ENCODE measurements around the gene COG2.

The COG2 gene

GRCh38 chr1:230610589-230610988 is 31.7 kb upstream of the COG2 start:
- TF ChIP-seq Cebpa-rat (IDR thresholded peaks at IDR 0.05): no peak
- no peak overlapping the region for H3K4me3 ChIP-seq

GRCh38 chr1:230611128-230611877 is 31.0 kb upstream of the COG2 start:
- Histone ChIP-seq H3K36me3 (no peaks in the 10 kb centered on the region), H3K4me1 (0 out of 2 replicates have a peak, but pooled peaks cover 4% of the 10 kb centered on the region), H3K4me2 (no peak overlapping the region), H3K9ac (no peak overlapping the region), H3K27me3 (no peaks in the 10 kb centered on the region), H3K4me3 (no peak overlapping the region), H3K9me3 (no peaks in the 10 kb centered on the region), H4K20me1 (no peaks in the 10 kb centered on the region), H3K27ac (no peak overlapping the region)
- TF ChIP-seq Cebpa-rat (IDR thresholded peaks at IDR 0.05): no peak

More at GRCh38 chr1:230610589-230610988, 31.7 kb upstream of the COG2 start:
- Histone ChIP-seq H3K4me2 (no peak overlapping the region), H3K27ac (no peak overlapping the region), H4K20me1 (no peaks in the 10 kb centered on the region), H3K27me3 (no peaks in the 10 kb centered on the region), H3K4me1 (0 out of 2 replicates have a peak, but pooled peaks cover 4% of the 10 kb centered on the region), H3K36me3 (no peaks in the 10 kb centered on the region), H3K9me3 (no peaks in the 10 kb centered on the region), H3K9ac (no peak overlapping the region)

GRCh38 chr1:230611878-230612235 is 30.4 kb upstream of the COG2 start:
- no peak for TF ChIP-seq Cebpa-rat (IDR thresholded peaks at IDR 0.05)
- Histone ChIP-seq H3K9ac (no peak overlapping the region), H3K9me3 (no peaks in the 10 kb centered on the region), H3K4me2 (no peak overlapping the region), H3K4me1 (0 out of 2 replicates have a peak, but pooled peaks cover 4% of the 10 kb centered on the region), H3K36me3 (no peaks in the 10 kb centered on the region), H3K4me3 (no peak overlapping the region), H3K27ac (no peak overlapping the region), H4K20me1 (no peaks in the 10 kb centered on the region), H3K27me3 (no peaks in the 10 kb centered on the region)

DNA sequence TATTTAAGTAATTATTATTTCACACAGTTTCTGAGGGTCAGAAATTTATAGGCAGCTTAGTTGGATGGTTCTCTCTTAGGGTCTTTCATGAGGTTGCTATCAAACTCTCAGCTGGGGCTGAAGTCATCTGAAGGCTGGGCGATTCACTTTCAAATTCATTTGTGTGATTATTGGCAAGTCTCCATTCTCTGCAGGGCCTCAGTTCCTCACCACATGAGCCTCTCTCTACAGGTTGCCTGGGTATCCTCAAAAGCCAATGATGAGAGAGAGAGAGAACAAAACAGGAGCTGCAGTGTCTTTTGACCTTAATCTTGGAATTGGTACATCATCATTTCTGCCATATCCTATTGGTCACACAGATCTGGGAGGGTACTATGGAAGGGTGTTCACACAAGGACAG is 29.6 kb upstream of the COG2 start:
- Histone ChIP-seq H3K4me2 (no peak overlapping the region), H3K36me3 (no peaks in the 10 kb centered on the region), H4K20me1 (no peaks in the 10 kb centered on the region)

DNA sequence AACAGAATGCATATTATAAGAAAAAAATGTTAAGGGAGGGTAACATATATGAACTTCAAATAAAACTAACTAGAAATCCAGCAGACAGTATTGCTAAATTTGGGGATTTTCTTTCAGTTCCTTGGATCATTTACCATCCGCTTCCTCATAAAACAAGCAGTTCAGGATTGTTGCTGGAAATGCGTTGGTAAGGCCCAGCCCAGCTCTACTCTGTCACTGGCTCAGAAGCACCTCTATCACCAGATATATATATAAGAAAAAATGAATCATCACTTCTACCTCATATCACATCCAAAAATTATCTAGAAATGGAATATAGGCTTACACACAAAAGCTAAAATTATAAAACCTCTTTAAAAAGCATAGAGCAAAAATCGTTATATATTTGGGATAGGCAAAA is 28.2 kb upstream of the COG2 start:
- no peak for TF ChIP-seq Cebpa-rat (IDR thresholded peaks at IDR 0.05)
- H3K4me2 ChIP-seq: no peak overlapping the region

More for the DNA sequence above, 29.6 kb upstream of the COG2 start:
- no peak overlapping the region for H3K4me3 ChIP-seq
- no peak for TF ChIP-seq Cebpa-rat (IDR thresholded peaks at IDR 0.05)
- no peaks in the 10 kb centered on the region for H3K27me3 ChIP-seq
- no peaks in the 10 kb centered on the region for H3K9me3 ChIP-seq
- 0 out of 2 replicates have a peak, but pooled peaks cover 4% of the 10 kb centered on the region for H3K4me1 ChIP-seq
- no peak overlapping the region for H3K9ac ChIP-seq
- H3K27ac ChIP-seq: no peak overlapping the region

DNA sequence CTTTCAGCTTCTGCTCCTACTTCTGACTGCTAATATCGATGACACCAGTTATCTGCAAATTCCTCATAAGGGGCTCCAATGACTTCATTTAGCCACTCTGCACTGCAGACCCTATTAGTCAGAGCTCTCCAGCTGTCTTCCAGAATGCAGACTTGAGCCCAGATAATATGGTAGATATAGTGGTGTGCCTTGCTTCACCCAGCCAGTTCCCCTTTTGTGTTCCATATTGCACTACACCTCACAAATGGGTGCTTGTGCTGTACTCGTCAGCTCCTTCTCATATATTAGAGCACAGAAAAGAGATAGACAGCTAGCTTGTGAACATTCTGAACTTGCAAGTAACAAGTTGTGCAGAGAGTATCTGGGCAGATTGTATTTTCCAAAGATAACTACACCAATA is 23.7 kb upstream of the COG2 start:
- Histone ChIP-seq H3K27me3 (no peaks in the 10 kb centered on the region), H3K9me3 (no peaks in the 10 kb centered on the region), H4K20me1 (no peaks in the 10 kb centered on the region), H3K4me2 (no peak overlapping the region), H3K27ac (no peak overlapping the region), H3K36me3 (no peaks in the 10 kb centered on the region), H3K4me1 (no peaks in the 10 kb centered on the region), H3K9ac (no peak overlapping the region), H3K4me3 (no peak overlapping the region)
- no peak for TF ChIP-seq Cebpa-rat (IDR thresholded peaks at IDR 0.05)

More for the DNA sequence above, 28.2 kb upstream of the COG2 start:
- no peaks in the 10 kb centered on the region for H3K36me3 ChIP-seq
- no peaks in the 10 kb centered on the region for H3K27me3 ChIP-seq
- H3K4me3 ChIP-seq: no peak overlapping the region
- H3K9me3 ChIP-seq: no peaks in the 10 kb centered on the region
- H4K20me1 ChIP-seq: no peaks in the 10 kb centered on the region
- H3K27ac ChIP-seq: no peak overlapping the region
- no peak overlapping the region for H3K9ac ChIP-seq
- H3K4me1 ChIP-seq: 0 out of 2 replicates have a peak, but pooled peaks cover 2% of the 10 kb centered on the region

DNA sequence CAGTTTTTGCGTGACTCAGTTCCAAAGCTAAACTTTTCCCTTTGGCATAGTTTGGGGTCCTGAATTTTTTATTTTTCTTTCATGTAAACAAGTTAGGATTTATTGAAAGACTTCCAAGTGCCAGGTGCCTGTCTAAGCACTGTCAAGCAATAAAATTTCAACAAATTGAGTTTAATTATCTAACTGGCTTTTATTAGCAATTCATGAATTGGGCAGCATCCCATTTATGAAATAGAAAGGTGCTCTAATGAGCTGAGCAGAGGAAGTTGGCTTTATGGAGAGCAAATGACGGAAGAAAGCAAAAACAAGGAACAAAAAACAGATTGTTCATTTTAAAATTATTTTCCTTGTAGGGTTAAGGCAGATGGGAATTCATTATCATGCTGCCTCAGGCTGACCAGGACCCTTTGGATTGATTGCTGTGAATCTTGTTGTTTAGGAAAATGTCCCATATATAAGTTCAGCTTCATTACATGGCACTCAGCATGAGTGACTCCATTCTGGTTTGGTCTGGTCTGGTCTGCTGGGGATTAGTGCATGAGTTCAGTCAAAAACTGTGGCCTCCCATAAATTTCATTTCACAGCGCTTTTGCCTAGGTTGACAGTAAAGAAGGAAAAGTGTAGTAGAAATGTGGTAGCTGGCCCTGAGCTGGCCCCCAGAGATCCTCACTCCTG is 21.5 kb upstream of the COG2 start:
- H3K9me3 ChIP-seq: no peaks in the 10 kb centered on the region
- no peaks in the 10 kb centered on the region for H3K27me3 ChIP-seq
- TF ChIP-seq Cebpa-rat (IDR thresholded peaks at IDR 0.05): no peak
- H3K4me1 ChIP-seq: no peaks in the 10 kb centered on the region
- no peak overlapping the region for H3K27ac ChIP-seq
- no peaks in the 10 kb centered on the region for H3K36me3 ChIP-seq
- no peaks in the 10 kb centered on the region for H4K20me1 ChIP-seq
- no peak overlapping the region for H3K4me3 ChIP-seq
- H3K4me2 ChIP-seq: no peak overlapping the region
- no peak overlapping the region for H3K9ac ChIP-seq

DNA sequence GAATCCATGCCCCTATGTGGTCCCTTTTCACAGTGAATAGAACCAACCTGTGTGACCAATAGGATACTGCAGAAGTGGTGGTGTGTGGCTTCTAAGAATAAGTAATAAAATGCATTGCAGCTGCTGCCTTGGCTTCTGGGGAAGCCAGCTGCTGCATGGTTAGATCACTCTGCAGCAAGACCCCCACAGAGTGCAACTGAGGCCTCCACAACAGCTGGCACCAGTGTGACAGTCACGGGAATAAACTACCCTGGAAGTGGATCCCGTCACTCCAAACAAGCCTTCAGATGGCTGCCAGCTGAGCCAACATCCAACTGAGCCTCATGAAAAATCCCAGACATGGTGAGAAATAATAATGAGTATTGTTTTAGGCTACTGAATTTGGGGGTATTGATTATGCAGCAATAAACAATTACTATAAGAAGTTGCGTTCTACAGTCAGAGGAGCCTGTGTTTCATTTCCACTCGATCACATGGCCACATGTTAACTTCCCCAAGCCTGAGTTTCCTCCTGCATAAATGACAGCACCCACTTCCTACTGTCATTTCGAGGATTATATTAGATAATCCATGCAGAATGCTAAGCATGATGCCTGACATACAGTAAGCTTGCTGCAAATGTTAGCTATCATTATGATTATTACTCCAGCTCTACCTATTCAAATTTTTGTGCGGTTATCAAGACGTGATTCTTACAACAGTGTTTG is 20.8 kb upstream of the COG2 start:
- H3K9ac ChIP-seq: no peak overlapping the region
- no peak for TF ChIP-seq Cebpa-rat (IDR thresholded peaks at IDR 0.05)
- H3K4me3 ChIP-seq: no peak overlapping the region
- no peaks in the 10 kb centered on the region for H3K9me3 ChIP-seq
- no peak overlapping the region for H3K4me2 ChIP-seq
- no peaks in the 10 kb centered on the region for H4K20me1 ChIP-seq
- no peaks in the 10 kb centered on the region for H3K27me3 ChIP-seq
- no peaks in the 10 kb centered on the region for H3K36me3 ChIP-seq
- H3K27ac ChIP-seq: no peak overlapping the region
- H3K4me1 ChIP-seq: no peaks in the 10 kb centered on the region

GRCh38 chr1:230622151-230622550 is 20.1 kb upstream of the COG2 start:
- H3K9ac ChIP-seq: no peak overlapping the region
- H3K9me3 ChIP-seq: no peaks in the 10 kb centered on the region
- no peaks in the 10 kb centered on the region for H3K27me3 ChIP-seq
- no peak overlapping the region for H3K27ac ChIP-seq
- no peak for TF ChIP-seq Cebpa-rat (IDR thresholded peaks at IDR 0.05)
- H3K4me1 ChIP-seq: no peaks in the 10 kb centered on the region
- no peaks in the 10 kb centered on the region for H3K36me3 ChIP-seq
- no peak overlapping the region for H3K4me3 ChIP-seq
- no peak overlapping the region for H3K4me2 ChIP-seq
- no peaks in the 10 kb centered on the region for H4K20me1 ChIP-seq

All from BLaER1 (cell line).